PFSK-1 (cell line): ENCODE measurements around the gene GM2A.
A peak's percentile ranks its signal among the peaks of the same experiment; 100 is the strongest.

Experiments used
- FOXP2 ChIP-seq: optimal IDR thresholded peaks from 2 replicates; pipeline ENCODE3; 2011; ENCODE audit warnings: borderline replicate concordance, control low read depth, inconsistent platforms; ENCODE audit not compliant: insufficient read depth; ENCODE audit errors: extremely low read length, extremely low read depth
- POLR2AphosphoS5 ChIP-seq: IDR thresholded peaks from 2 replicates; pipeline ENCODE4 v1.6.1; 2012; ENCODE audit warnings: low read depth, mild to moderate bottlenecking, control low read depth, low read length, moderate library complexity
- SIN3A ChIP-seq: IDR thresholded peaks from 2 replicates; pipeline ENCODE4 v1.6.1; 2012; ENCODE audit warnings: mild to moderate bottlenecking, low read length, moderate library complexity, borderline replicate concordance; ENCODE audit not compliant: insufficient read depth
- TAF1 ChIP-seq: IDR thresholded peaks from 2 replicates; pipeline ENCODE4 v1.6.1; 2012; ENCODE audit warnings: low read length, control low read depth, borderline replicate concordance; ENCODE audit not compliant: insufficient read depth
- TF ChIP-seq, protein P1 (sequence below), 2 experiments: IDR thresholded peaks; 2 replicates each; pipeline versions ENCODE4 v1.6.1 to v1.8.0; 2011 to 2012; ENCODE audit warnings: low read depth in 2 of 2, low read length in 2 of 2, control low read depth in 1 of 2, inconsistent platforms in 1 of 2, mild to moderate bottlenecking in 1 of 2, moderate library complexity in 1 of 2; ENCODE audit not compliant: insufficient read depth in 1 of 2

GM2A gene

DNA sequence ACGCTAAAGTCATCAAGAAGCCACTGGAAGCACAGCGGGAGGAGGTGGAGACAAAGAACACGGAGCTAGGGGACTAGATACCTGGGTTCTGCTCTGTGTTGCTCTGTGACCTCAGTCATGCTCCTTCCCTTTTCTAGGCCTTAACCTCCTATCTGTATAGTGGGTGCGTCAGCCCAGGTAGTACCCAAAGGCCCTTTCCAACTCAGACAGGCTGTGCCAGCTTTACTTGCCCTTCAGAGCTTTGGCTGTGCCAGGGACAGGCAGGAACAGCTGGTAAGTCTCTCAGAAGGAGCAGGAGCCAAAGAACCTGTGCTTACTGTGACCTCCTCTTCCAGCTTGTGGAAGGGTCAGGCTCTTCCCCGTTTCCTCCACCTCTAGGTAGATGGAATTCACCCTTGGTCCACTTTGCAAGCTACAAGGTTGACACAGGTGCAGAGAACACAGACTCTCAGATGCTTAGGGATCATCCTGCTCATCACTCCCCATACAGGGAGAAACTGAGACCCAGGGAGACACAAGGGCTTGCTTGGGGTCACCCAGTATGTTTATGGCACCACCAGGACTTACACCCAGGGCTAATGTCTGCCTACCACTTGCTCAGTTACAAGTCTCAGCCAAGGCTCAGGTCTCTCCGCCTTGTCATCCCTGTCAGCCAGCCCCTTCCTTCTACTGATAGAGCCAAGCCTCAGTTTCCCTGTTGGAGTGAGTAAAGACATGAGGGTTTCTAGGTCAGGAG is 30.8 kb upstream of the GM2A start:
- TF ChIP-seq, protein P1, sequence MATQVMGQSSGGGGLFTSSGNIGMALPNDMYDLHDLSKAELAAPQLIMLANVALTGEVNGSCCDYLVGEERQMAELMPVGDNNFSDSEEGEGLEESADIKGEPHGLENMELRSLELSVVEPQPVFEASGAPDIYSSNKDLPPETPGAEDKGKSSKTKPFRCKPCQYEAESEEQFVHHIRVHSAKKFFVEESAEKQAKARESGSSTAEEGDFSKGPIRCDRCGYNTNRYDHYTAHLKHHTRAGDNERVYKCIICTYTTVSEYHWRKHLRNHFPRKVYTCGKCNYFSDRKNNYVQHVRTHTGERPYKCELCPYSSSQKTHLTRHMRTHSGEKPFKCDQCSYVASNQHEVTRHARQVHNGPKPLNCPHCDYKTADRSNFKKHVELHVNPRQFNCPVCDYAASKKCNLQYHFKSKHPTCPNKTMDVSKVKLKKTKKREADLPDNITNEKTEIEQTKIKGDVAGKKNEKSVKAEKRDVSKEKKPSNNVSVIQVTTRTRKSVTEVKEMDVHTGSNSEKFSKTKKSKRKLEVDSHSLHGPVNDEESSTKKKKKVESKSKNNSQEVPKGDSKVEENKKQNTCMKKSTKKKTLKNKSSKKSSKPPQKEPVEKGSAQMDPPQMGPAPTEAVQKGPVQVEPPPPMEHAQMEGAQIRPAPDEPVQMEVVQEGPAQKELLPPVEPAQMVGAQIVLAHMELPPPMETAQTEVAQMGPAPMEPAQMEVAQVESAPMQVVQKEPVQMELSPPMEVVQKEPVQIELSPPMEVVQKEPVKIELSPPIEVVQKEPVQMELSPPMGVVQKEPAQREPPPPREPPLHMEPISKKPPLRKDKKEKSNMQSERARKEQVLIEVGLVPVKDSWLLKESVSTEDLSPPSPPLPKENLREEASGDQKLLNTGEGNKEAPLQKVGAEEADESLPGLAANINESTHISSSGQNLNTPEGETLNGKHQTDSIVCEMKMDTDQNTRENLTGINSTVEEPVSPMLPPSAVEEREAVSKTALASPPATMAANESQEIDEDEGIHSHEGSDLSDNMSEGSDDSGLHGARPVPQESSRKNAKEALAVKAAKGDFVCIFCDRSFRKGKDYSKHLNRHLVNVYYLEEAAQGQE (IDR thresholded peaks at IDR 0.05; ENCODE audit: insufficient read depth in 1 of 2, low read depth in 2 of 2, low read length in 2 of 2) = no peak
- TF ChIP-seq FOXP2 = no peak

DNA sequence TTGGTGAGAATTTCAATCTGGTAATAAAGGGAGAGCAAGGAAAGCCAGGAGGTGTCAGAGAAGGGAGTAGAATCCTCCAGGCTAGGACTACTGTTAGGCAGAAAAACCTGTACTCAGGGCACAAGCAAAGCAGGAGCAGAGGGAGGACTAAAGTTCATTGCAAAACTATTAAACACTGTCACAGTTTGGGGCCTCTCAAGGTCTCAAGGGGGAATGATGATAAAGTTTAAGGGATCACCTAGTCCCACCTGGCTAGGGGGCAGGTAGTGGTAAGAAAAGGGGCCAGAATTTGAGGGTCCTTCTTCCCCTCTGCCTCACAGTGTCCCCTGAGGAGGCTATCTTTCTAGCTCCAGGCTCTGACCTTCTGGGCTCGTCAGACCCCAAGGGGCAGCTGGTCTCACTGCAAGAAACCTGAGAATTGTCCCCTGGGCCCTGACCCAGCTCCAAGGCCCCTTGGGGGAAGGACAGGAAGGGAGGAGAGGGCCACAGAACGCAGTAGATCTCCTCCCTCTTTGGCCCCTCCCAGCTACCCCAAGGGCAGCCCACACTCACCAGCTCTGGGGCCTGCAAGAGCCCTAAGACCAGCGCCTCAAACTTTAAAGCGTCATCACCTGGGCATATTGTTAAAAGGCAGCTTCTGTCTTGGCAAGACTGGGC is 30.1 kb upstream of the GM2A start:
- TF ChIP-seq, protein P1 (IDR thresholded peaks at IDR 0.05; ENCODE audit: insufficient read depth in 1 of 2, low read depth in 2 of 2, low read length in 2 of 2) = no peak
- TF ChIP-seq TAF1 (no peak), FOXP2 (no peak), POLR2AphosphoS5 (no peak), SIN3A (no peak)

DNA sequence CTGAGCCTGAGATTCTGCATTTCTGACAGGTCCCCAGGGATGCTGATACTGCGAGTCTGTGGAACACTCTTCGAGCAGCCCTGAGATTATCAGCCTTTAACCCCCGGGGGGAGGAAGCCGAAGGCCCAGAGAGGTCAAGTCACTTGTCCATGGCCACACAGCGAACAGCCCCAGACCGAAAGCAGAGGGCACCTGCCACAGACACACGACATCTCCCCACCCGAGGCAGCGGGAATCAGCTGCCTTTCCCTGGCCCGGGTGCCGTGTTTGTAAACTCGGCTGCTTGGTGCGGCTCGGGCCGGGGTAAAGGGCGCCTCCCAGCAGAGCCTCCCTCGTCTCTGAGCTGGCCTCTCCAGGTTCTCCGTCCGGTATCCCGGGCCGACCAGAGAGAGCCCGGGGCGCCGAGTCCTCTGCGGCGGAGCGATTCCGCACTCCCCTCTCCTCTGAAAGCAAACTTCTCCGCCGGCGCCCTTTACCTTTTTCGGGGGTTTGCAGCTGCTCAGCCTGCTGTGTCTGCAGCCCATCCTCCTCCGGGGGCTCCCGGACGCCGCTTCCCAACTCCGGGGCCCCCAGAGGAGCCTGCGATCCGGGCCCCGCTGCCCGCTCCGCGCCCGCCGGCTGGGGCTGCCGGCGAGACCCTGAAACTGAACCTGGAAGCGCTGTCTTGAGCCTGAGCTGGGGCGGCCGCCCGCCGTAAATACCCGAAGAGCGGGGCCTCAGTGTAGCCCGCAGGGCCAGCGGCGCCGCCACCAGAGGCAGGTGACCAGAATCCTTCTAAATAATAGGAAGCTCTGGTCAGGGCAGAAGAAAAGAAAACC is 29.3 kb upstream of the GM2A start, which contains the start of gene CCDC69:
Gene CCDC69 (minus strand): TSS at position 646 of the 818 bp plus-strand sequence. CDS start 122 bp downstream, at position 524.
- TF ChIP-seq POLR2AphosphoS5 = peak; percentile 62; the same call in 1 of the 2 replicates
- TF ChIP-seq FOXP2 = no peak

DNA sequence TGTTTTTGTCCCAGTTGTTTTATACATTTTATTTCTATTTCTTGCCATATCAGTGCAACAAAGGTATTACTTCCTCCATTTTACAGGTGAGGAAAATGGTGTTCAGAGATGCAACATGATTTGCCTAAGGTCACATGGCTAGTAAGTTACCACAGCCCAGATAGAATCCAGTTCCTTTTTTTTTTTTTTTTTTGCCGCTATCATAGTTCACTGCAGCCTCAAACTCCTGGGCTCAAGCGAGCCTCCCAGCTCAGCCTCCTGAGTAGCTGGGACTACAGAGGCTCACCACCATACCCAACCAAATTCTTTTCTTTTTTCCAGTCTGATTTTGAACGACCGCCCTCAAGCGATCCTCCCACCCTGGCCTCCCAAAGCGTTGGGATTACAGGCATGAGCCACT is 28.6 kb upstream of the GM2A start:
- TF ChIP-seq, protein P1 (IDR thresholded peaks at IDR 0.05; ENCODE audit: insufficient read depth in 1 of 2, low read depth in 2 of 2, low read length in 2 of 2) = no peak
- no peak for TF ChIP-seq FOXP2
- TF ChIP-seq POLR2AphosphoS5 = no peak
- no peak for TF ChIP-seq TAF1
- TF ChIP-seq SIN3A = no peak

DNA sequence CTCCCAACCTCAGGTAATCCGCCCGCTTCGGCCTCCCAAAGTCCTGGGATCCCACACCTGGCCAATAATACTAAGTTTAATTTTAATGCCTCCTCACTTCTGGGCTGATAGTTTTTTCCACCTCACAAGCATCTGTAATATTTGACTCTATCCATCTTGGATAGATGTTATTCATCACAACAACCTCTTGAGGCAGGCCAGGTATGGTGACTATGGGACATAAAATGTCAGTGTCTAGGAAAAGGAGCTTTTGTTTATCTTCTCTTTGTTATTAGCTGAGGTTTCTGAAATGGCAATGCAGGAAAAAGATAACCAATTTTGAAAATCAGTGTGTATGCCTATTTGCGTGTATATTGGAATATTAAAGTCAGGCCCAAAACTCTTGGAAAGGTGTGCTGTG is 27.9 kb upstream of the GM2A start:
- no peak for TF ChIP-seq SIN3A
- no peak for TF ChIP-seq POLR2AphosphoS5
- no peak for TF ChIP-seq TAF1
- TF ChIP-seq, protein P1 (IDR thresholded peaks at IDR 0.05; ENCODE audit: insufficient read depth in 1 of 2, low read depth in 2 of 2, low read length in 2 of 2) = no peak
- no peak for TF ChIP-seq FOXP2
